Progenitor cell of endocrine pancreas (in vitro differentiated cells): ENCODE results near the gene ZNF747. TPM values are rescaled to one million over a fixed set of nuclear protein-coding genes. Genes with fewer than 3 reads are reported as not detected.
A peak's percentile ranks its signal among the peaks of the same experiment; 100 is the strongest.

Experiments
- DNase-seq: peaks from one replicate; pipeline ENCODE4 v3.0.0; 2021; ENCODE audit warnings: low spot score; ENCODE audit not compliant: unreplicated experiment
- H3K27ac Mint-ChIP-seq: 2 replicates; pipeline ENCODE4 v1.8.0; 2021; ENCODE audit warnings: mild to moderate bottlenecking, moderate library complexity, mixed read lengths
- H3K27me3 Mint-ChIP-seq: 2 replicates; pipeline ENCODE4 v1.8.0; 2021; ENCODE audit warnings: mixed read lengths
- H3K36me3 Mint-ChIP-seq: 2 replicates; pipeline ENCODE4 v1.8.0; 2022; ENCODE audit warnings: mixed read lengths; ENCODE audit not compliant: insufficient read depth
- H3K4me1 Mint-ChIP-seq: 2 replicates; pipeline ENCODE4 v1.8.0; 2021; ENCODE audit warnings: low read depth, mixed read lengths
- H3K4me3 Mint-ChIP-seq: 2 replicates; pipeline ENCODE4 v1.8.0; 2021; ENCODE audit warnings: low read depth, mild to moderate bottlenecking, moderate library complexity, mixed read lengths
- H3K9me3 Mint-ChIP-seq: 2 replicates; pipeline ENCODE4 v1.8.0; 2021; ENCODE audit warnings: low read depth, mixed read lengths
- total RNA-seq: library from RNA; stranded (reverse); gene quantifications from 2 replicates; pipeline ENCODE4 v1.2.1, GENCODE V29; 2021
- TF ChIP-seq, protein P1 (sequence below): fragments of 200-600 bp; sonication (generic); IDR thresholded peaks from one replicate; pipeline ENCODE4 v1.5.0; 2021; ENCODE audit warnings: antibody characterized with exemption, mild to moderate bottlenecking; ENCODE audit not compliant: unreplicated experiment

Gene ZNF747
- total RNA-seq, 1 donor from 2014 or later = 18.1 TPM

DNA sequence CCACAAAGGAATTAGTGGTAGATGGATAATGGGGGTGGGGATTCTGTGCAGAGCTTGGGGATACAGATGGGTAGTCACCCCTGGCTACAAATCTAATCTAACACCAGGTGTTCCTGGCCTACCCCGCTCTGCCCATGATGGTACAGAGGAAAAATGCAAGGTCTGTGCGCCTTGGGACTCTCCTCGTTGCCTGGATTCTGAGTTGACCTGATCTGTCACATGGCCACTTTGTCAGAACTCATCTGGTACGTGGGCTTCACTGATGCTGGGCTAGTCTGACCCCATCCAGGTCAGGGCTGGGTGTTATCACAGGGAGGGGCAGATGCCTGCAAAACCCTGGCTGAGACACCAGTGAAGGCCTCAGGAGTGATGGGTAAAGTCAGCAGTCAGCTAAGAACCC, 18.3 kb upstream of the ZNF747 start:
- TF ChIP-seq, protein P1, sequence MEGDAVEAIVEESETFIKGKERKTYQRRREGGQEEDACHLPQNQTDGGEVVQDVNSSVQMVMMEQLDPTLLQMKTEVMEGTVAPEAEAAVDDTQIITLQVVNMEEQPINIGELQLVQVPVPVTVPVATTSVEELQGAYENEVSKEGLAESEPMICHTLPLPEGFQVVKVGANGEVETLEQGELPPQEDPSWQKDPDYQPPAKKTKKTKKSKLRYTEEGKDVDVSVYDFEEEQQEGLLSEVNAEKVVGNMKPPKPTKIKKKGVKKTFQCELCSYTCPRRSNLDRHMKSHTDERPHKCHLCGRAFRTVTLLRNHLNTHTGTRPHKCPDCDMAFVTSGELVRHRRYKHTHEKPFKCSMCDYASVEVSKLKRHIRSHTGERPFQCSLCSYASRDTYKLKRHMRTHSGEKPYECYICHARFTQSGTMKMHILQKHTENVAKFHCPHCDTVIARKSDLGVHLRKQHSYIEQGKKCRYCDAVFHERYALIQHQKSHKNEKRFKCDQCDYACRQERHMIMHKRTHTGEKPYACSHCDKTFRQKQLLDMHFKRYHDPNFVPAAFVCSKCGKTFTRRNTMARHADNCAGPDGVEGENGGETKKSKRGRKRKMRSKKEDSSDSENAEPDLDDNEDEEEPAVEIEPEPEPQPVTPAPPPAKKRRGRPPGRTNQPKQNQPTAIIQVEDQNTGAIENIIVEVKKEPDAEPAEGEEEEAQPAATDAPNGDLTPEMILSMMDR = no peak
- Mint-ChIP-seq H3K36me3 (peaks cover 37% of the 10 kb centered on the region), H3K27me3 (no peaks in the 10 kb centered on the region), H3K4me1 (peaks cover 37% of the 10 kb centered on the region), H3K9me3 (peaks cover 9% of the 10 kb centered on the region), H3K27ac (peak overlapping the region; percentile 87), H3K4me3 (no peak overlapping the region)
- DNase-seq = no peak

DNA sequence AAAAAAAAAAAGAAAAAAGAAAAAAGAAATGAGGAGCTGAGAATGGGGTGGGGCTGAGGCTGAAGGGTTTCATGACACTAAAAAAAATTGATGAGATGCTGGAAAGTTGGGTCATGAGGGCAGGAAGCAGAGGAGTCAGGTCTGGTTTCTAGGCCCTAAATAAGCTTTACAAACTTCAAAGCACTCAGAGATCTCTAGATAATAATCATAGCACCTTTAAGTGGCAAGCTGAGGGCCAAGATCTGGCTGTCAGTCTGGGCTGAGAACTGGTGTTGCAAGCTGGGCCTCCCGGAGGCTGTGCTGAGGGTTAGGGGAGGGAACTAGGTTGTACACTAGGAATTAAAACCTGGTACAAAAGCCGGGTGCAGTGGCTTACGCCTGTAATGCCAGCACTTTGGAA, 17.1 kb upstream of the ZNF747 start:
- TF ChIP-seq, protein P1 = no peak
- H3K4me1 Mint-ChIP-seq = peaks cover 39% of the 10 kb centered on the region
- no peak for DNase-seq
- H3K9me3 Mint-ChIP-seq = peaks cover 12% of the 10 kb centered on the region
- no peak overlapping the region for H3K27ac Mint-ChIP-seq
- H3K4me3 Mint-ChIP-seq = no peak overlapping the region
- peaks cover 43% of the 10 kb centered on the region for H3K36me3 Mint-ChIP-seq
- no peaks in the 10 kb centered on the region for H3K27me3 Mint-ChIP-seq

DNA sequence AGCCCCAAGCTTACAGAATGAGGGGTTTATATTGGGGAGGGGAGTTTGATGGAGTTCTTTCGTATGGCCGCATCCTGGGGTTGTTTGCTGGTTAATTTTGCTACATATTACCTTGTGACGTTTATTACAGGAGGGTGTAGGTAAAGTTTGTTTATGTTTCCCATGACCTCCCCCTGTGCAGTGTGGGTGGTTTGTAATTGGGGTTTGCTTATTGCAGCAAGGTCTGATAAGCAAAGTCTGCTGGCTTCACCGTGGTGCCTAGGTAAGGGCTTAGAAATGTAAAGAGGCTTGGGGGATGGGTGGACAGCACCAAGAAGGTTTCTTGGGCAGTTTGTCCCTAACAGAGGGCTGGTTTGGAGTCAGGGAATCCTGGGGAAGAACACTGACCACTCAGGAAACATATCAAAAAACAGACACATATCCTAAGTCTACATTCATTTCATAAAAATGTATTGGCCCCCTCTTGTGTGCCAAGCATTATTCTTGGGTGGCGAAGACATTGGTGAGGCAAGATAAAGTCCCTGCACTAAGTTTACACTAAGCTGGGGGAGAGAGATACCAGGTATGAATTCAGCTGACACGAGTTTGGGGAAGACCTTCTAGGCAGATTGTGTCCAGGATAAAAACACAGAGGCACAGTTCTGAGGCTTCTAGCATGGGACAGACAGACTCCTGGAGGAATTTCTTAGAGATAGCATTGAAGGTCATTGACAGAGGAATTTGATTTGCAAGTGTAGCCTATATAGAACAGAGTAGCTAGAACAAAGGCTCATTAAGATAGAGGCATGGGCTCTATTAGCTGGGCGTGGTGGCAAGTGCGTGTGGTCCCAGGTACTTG, 14.0 kb upstream of the ZNF747 start:
- H3K27ac Mint-ChIP-seq = peak overlapping the region; percentile 78
- TF ChIP-seq, protein P1 = no peak

GRCh38 chr16:30546115-30546514, 11.5 kb upstream of the ZNF747 start:
- Mint-ChIP-seq H3K4me3 (no peak overlapping the region), H3K4me1 (peaks cover 13% of the 10 kb centered on the region), H3K27me3 (no peaks in the 10 kb centered on the region), H3K9me3 (peaks cover 27% of the 10 kb centered on the region), H3K36me3 (peaks cover 29% of the 10 kb centered on the region), H3K27ac (peak overlapping the region; percentile 76)
- no peak for DNase-seq
- TF ChIP-seq, protein P1 = no peak

More for the DNA sequence above, 14.0 kb upstream of the ZNF747 start:
- Mint-ChIP-seq H3K9me3 (peaks cover 27% of the 10 kb centered on the region), H3K36me3 (peaks cover 39% of the 10 kb centered on the region), H3K4me1 (peaks cover 26% of the 10 kb centered on the region), H3K4me3 (peak overlapping the region; percentile 20), H3K27me3 (no peaks in the 10 kb centered on the region)
- DNase-seq = no peak

DNA sequence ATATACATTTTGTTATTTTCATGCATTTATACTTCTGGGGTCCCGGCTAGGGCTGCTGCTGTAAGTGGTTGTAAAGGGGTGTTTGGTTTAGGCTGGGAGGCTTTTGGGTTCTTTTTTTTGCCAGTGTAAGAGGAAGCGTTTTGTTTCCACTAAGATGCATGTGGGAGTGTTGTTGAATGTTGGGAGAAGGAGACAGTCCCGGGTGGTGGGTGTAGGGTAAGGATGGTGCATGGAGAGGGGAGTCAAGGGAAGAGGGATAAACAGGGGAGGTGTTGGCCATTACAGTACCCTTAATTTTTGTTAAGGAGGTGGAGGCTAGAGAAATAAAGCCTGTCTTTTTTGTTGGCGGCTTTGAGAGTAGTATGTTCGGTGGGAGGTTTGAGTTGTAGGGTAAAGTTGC, 8.4 kb upstream of the ZNF747 start:
- Mint-ChIP-seq H3K9me3 (peaks cover 19% of the 10 kb centered on the region), H3K27me3 (no peaks in the 10 kb centered on the region), H3K4me3 (no peak overlapping the region), H3K36me3 (peaks cover 36% of the 10 kb centered on the region), H3K4me1 (peaks cover 3% of the 10 kb centered on the region), H3K27ac (no peak overlapping the region)
- TF ChIP-seq, protein P1 = no peak
- no peak for DNase-seq
